Activated naive CD8-positive, alpha-beta T cell treated with anti-CD3 and anti-CD28 coated beads for 36 hours (primary cell): ENCODE measurements around the gene SNRK. TPM values are rescaled to one million over a fixed set of nuclear protein-coding genes. Genes with fewer than 3 reads are reported as not detected.
"Not testable (repeated sequence)": the region's sequence is repeated elsewhere in the genome, so short reads cannot be mapped to it uniquely, and the experiment has no call there.

Experiments used
- DNase-seq: peaks from one replicate; pipeline ENCODE4 v3.0.0; 2021
- H3K27ac Mint-ChIP-seq: one replicate; pipeline ENCODE4 v1.8.0; 2022; ENCODE audit warnings: mild to moderate bottlenecking, moderate library complexity, mixed read lengths
- H3K27me3 Mint-ChIP-seq: one replicate; pipeline ENCODE4 v1.8.0; 2022; ENCODE audit warnings: mild to moderate bottlenecking, mixed read lengths
- H3K36me3 Mint-ChIP-seq: one replicate; pipeline ENCODE4 v1.8.0; 2021; ENCODE audit warnings: mild to moderate bottlenecking, mixed read lengths
- H3K4me1 Mint-ChIP-seq: one replicate; pipeline ENCODE4 v1.8.0; 2021; ENCODE audit warnings: mixed read lengths
- H3K4me3 Mint-ChIP-seq: one replicate; pipeline ENCODE4 v1.8.0; 2022; ENCODE audit warnings: mild to moderate bottlenecking, moderate library complexity, mixed read lengths
- H3K9me3 Mint-ChIP-seq: one replicate; pipeline ENCODE4 v1.8.0; 2022; ENCODE audit warnings: mixed read lengths
- total RNA-seq, 2 experiments: library from RNA; stranded (reverse); gene quantifications; one replicate each; pipeline ENCODE4 v1.2.3, GENCODE V29; 2021

SNRK gene
- total RNA-seq, 2 experiments from 2014 or later = 26.8 to 29.3 TPM

GRCh38 chr3:43356033-43356432 lies 69.7 kb downstream of the SNRK start:
- H3K27me3 Mint-ChIP-seq = not testable (repeated sequence)

DNA sequence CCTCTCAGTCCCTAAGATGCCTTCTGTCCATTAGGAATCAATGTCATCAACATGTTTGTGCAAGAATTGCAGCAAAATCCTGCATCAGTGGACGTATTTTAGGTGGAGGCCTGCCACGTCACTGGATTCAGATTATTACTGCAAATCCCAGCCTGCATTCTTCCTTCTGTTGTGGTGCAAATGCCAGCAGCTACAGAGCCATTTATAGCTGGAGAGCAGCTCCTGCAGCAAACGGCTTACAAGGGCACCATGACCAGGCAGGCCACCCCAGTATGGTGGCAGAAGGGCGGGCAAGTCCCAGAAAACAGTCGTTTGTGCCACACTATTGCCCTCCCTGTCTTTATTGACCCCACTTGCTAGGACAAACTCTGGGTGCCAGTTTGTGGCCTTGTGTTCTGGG lies 74.7 kb downstream of the SNRK start:
- DNase-seq = no peak
- Mint-ChIP-seq H3K36me3 (peaks cover 2% of the 10 kb centered on the region), H3K9me3 (peaks cover 14% of the 10 kb centered on the region), H3K4me1 (no peaks in the 10 kb centered on the region), H3K4me3 (no peak overlapping the region), H3K27ac (no peak overlapping the region), H3K27me3 (no peaks in the 10 kb centered on the region)

More at GRCh38 chr3:43356033-43356432, 69.7 kb downstream of the SNRK start:
- not testable (repeated sequence) for DNase-seq, H3K4me3 Mint-ChIP-seq, H3K4me1 Mint-ChIP-seq, H3K27ac Mint-ChIP-seq
- Mint-ChIP-seq H3K36me3 (peaks cover 48% of the 10 kb centered on the region), H3K9me3 (peaks cover 55% of the 10 kb centered on the region)

DNA sequence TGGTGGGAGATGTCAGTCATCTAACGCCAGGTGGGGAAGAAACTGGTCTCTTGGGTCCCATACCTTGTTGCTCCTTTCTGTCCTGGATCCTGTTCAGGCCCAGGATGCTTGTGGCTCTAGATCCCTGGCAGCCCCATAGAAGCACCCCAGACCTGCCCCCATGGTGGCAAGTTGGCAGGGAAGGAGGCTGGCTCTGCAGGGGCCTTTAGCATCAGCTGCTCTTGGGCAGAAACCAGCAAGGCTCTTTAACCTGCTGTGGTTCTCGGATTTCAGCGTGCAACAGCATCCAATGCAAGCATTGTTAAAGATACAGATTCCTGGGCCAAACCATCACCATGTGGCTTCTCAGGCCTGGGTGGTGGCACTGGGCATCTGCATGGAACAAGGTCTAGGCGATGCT lies 75.8 kb downstream of the SNRK start:
- no peaks in the 10 kb centered on the region for H3K27me3 Mint-ChIP-seq
- no peak overlapping the region for H3K27ac Mint-ChIP-seq
- H3K4me1 Mint-ChIP-seq = peaks cover 2% of the 10 kb centered on the region
- no peak for DNase-seq
- H3K9me3 Mint-ChIP-seq = peaks cover 6% of the 10 kb centered on the region
- H3K4me3 Mint-ChIP-seq = no peak overlapping the region
- H3K36me3 Mint-ChIP-seq = no peaks in the 10 kb centered on the region

DNA sequence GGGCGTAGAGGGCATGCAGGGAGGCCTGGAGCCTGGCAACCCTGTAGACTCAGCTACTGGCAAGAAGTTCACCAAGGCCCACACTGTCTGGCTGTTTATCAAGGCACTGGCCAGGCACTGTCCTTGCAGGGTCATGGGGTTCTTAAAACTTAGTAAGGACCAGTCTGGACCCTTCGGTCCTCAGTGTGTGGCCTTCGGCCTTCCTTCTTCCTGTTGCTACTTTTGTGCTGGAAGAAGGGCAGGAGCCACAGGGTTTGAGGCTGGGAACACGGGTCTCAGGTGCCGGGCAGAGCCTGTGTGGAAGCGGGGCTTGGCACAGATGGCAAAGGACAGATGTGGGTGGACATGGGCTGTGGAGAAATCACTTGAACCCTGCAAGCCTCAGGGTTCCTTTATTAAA lies 76.6 kb downstream of the SNRK start:
- Mint-ChIP-seq H3K4me1 (peaks cover 2% of the 10 kb centered on the region), H3K27ac (no peak overlapping the region), H3K27me3 (no peaks in the 10 kb centered on the region), H3K4me3 (no peak overlapping the region), H3K36me3 (no peaks in the 10 kb centered on the region), H3K9me3 (no peaks in the 10 kb centered on the region)
- no peak for DNase-seq

DNA sequence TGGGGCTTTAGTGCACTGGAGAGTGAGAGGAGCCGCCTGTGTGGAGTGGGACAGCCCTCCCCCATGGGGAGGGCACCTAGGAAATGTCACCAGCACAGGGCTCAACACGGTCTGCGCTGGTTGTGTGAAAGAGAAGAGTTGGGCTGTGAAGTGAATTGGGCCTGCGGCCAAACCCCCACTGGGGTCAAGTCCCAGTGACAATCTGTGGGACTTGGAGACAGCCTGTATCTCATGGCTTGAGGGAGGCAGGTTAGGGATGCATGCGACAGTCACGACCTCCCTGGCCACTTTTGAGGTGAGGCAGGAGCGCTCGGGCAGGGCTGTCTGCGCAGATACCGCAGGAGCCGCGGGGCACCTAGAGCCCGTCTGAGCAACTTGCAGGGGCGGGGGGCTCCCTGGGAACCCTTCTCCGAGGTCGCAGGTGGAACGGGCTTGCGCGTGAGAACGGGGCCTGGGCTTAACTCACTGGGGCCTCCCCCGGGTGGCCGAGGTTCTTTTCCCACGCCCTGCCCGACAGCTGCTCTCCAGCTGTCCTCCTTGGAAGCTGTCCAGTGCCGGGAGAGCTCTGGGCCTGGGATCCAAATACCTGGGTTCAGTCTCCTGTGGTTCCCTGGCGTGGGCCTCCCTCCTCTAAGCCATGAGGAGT lies 77.4 kb downstream of the SNRK start:
- no peaks in the 10 kb centered on the region for H3K36me3 Mint-ChIP-seq
- no peak overlapping the region for H3K27ac Mint-ChIP-seq
- H3K27me3 Mint-ChIP-seq = no peaks in the 10 kb centered on the region
- no peaks in the 10 kb centered on the region for H3K9me3 Mint-ChIP-seq
- H3K4me1 Mint-ChIP-seq = peaks cover 5% of the 10 kb centered on the region
- DNase-seq = no peak
- no peak overlapping the region for H3K4me3 Mint-ChIP-seq

GRCh38 chr3:43364494-43364893 lies 78.2 kb downstream of the SNRK start:
- DNase-seq = no peak
- Mint-ChIP-seq H3K36me3 (no peaks in the 10 kb centered on the region), H3K27ac (no peak overlapping the region), H3K9me3 (no peaks in the 10 kb centered on the region), H3K4me3 (no peak overlapping the region), H3K27me3 (no peaks in the 10 kb centered on the region), H3K4me1 (peaks cover 5% of the 10 kb centered on the region)

DNA sequence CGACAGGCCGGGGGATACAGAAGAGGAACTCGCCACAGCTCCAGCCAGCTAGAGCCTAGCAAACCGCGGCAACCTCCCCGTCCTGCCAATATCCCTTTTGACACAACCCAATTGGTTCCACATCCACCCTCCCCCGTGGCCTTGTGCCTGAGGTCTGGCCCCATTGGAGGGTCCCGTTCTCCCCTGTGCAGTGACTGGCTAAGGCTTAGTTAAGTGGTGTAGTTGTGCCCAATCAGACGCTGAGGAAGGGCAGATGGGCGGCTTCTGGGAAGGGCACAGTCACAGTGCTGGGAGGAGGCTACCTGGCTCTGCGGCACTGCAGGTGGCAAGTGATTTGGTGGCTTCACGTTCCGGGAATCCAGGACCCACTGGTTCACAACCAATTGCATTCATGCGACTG lies 78.6 kb downstream of the SNRK start:
- no peak overlapping the region for H3K4me3 Mint-ChIP-seq
- no peak for DNase-seq
- no peaks in the 10 kb centered on the region for H3K9me3 Mint-ChIP-seq
- no peaks in the 10 kb centered on the region for H3K27me3 Mint-ChIP-seq
- no peaks in the 10 kb centered on the region for H3K36me3 Mint-ChIP-seq
- peaks cover 7% of the 10 kb centered on the region for H3K4me1 Mint-ChIP-seq
- H3K27ac Mint-ChIP-seq = no peak overlapping the region

- Mint-ChIP-seq H3K27ac (no peak overlapping the region), H3K4me3 (no peak overlapping the region), H3K36me3 (no peaks in the 10 kb centered on the region), H3K27me3 (no peaks in the 10 kb centered on the region), H3K4me1 (peaks cover 8% of the 10 kb centered on the region), H3K9me3 (no peaks in the 10 kb centered on the region)
- DNase-seq = no peak
Measured at GRCh38 chr3:43365601-43366305, 79.4 kb downstream of the SNRK start.

- Mint-ChIP-seq H3K27ac (no peak overlapping the region), H3K27me3 (no peaks in the 10 kb centered on the region), H3K4me1 (peaks cover 9% of the 10 kb centered on the region), H3K9me3 (no peaks in the 10 kb centered on the region), H3K4me3 (no peak overlapping the region), H3K36me3 (no peaks in the 10 kb centered on the region)
- no peak for DNase-seq
Measured at GRCh38 chr3:43366481-43366880, 80.1 kb downstream of the SNRK start.

DNA sequence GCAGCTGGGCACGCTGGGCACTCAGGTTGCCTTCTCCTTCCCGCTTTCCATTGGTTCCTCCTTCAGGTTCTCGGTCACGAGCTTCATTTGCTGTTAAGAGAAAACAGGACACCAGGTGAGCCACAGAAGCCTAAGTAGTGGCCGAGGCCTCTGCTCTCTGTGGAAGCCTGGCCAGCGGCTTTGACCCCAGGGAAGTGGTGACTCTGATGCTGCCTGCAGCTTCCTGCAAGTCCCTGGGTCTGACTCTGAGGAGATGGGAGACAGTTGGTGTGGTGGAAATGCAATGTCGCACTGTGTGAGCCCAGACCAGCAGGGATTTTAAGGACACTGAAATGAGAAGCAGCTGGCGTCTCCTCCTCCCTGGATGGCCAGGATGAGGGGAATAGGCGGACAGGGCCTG lies 80.5 kb downstream of the SNRK start:
- no peak for DNase-seq
- Mint-ChIP-seq H3K36me3 (no peaks in the 10 kb centered on the region), H3K4me1 (peaks cover 9% of the 10 kb centered on the region), H3K4me3 (no peak overlapping the region), H3K27me3 (no peaks in the 10 kb centered on the region), H3K27ac (no peak overlapping the region), H3K9me3 (no peaks in the 10 kb centered on the region)

GRCh38 chr3:43369404-43370292 lies 83.3 kb downstream of the SNRK start:
- Mint-ChIP-seq H3K9me3 (no peaks in the 10 kb centered on the region), H3K4me1 (peaks cover 15% of the 10 kb centered on the region), H3K27ac (no peak overlapping the region), H3K4me3 (no peak overlapping the region), H3K36me3 (no peaks in the 10 kb centered on the region), H3K27me3 (no peaks in the 10 kb centered on the region)
- no peak for DNase-seq

DNA sequence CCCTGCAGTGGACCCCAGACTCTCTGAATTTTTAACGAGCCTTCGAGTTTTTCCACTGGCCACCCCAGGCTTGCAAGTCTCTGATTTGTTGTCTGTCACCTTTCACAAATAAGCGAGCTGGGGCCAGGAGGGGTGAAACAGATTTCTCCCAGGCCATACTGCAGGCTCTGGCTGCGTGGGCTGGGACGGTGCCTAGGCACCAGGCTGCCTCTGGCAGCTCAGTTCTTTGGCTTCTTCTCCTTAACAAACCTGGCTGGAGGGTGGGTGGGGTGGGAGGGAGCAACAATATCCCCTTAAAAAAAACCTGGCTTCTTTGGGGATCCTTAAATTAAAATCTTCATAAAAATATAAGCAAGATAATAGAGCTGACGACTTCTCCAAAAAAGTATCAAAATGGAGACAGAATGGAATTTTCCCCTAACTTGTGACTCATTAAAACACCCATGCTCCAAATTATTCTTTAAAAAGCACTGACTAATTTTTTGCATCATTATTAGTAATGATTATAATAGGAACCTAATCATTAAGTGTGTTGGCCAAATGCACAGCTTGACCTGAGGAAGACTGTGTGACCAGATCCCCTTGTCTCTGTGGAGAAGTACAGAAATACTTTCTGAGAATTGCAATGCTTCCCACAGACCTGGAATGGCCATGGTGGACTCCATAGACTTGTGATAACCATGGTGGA lies 84.1 kb downstream of the SNRK start:
- DNase-seq = no peak
- H3K27me3 Mint-ChIP-seq = no peaks in the 10 kb centered on the region
- no peaks in the 10 kb centered on the region for H3K36me3 Mint-ChIP-seq
- H3K4me3 Mint-ChIP-seq = no peak overlapping the region
- no peaks in the 10 kb centered on the region for H3K9me3 Mint-ChIP-seq
- H3K4me1 Mint-ChIP-seq = peaks cover 15% of the 10 kb centered on the region
- H3K27ac Mint-ChIP-seq = no peak overlapping the region

DNA sequence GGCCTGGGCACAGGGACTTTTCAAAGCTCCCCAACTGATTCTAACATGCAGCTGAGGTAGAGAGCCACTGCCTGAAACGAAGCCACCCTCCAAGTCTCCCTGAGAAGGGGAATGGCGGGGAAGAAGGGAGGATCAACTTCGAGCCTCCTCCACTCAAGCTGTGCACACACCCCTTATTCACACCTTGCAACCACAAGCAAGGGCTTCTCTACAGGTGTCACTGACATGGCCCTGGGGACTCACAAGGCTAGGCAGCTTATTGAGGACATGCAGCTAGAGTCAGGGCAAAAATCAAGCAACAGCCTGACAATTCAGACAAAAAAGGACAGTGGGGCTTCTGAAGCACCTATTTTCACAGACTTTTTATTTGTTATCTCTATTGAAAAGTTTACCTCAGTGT lies 85.2 kb downstream of the SNRK start:
- no peaks in the 10 kb centered on the region for H3K9me3 Mint-ChIP-seq
- H3K4me3 Mint-ChIP-seq = no peak overlapping the region
- no peaks in the 10 kb centered on the region for H3K36me3 Mint-ChIP-seq
- H3K27me3 Mint-ChIP-seq = no peaks in the 10 kb centered on the region
- H3K27ac Mint-ChIP-seq = no peak overlapping the region
- peaks cover 15% of the 10 kb centered on the region for H3K4me1 Mint-ChIP-seq
- DNase-seq = no peak

- Mint-ChIP-seq H3K27me3 (no peaks in the 10 kb centered on the region), H3K4me3 (no peak overlapping the region), H3K36me3 (no peaks in the 10 kb centered on the region), H3K27ac (no peak overlapping the region), H3K4me1 (peaks cover 16% of the 10 kb centered on the region), H3K9me3 (no peaks in the 10 kb centered on the region)
- DNase-seq = no peak
Measured at GRCh38 chr3:43372007-43372740, 85.8 kb downstream of the SNRK start.
